Esophagus squamous epithelium (tissue), 5 donors: ENCODE data around the gene ANKRA2. TPM values are rescaled to one million over a fixed set of nuclear protein-coding genes. Genes with fewer than 3 reads are reported as not detected.

ENCODE experiments used
- DNase-seq: peaks from one replicate; lab custom pipeline; 2025; lab: John Stamatoyannopoulos, UW
- H3K27ac ChIP-seq, 4 donors: fragments of 200-600 bp; sonication (generic); one replicate each; pipeline ENCODE4 v1.5.1; 2016 to 2019; ENCODE audit warnings: mild to moderate bottlenecking in 1 of 4
- H3K27me3 ChIP-seq, 4 donors: fragments of 200-600 bp; sonication (generic); 1 replicate in 3 of 4; 2 replicates in 1 of 4; pipeline versions ENCODE4 v1.5.1 to v1.6.0; 2017 to 2021; ENCODE audit warnings: antibody characterized with exemption in 1 of 4
- H3K36me3 ChIP-seq, 3 donors: fragments of 200-600 bp; sonication (generic); one replicate each; pipeline ENCODE4 v1.5.1; 2016 to 2019
- H3K4me1 ChIP-seq, 3 donors: fragments of 200-600 bp; sonication (generic); one replicate each; pipeline ENCODE4 v1.5.1; 2017 to 2019
- H3K4me3 ChIP-seq, 4 donors: fragments of 200-600 bp; sonication (generic); 1 replicate in 3 of 4; 2 replicates in 1 of 4; pipeline ENCODE4 v1.5.1; 2016 to 2019; ENCODE audit warnings: mild to moderate bottlenecking in 2 of 4, moderate library complexity in 1 of 4
- H3K9me3 ChIP-seq, 3 donors: fragments of 200-600 bp; sonication (generic); one replicate each; pipeline ENCODE4 v1.5.1; 2016 to 2019
- CTCF ChIP-seq, 6 experiments: fragments of 450-650 bp in 4 of 6; fragments of 200-600 bp in 2 of 6; sonication (generic) in 2 of 6; IDR thresholded peaks; one replicate each; pipeline ENCODE4 v1.5.1; 2016 to 2019; ENCODE audit warnings: antibody characterized with exemption in 6 of 6, mild to moderate bottlenecking in 4 of 6, moderate library complexity in 4 of 6
- POLR2A ChIP-seq, 4 donors: fragments of 450-650 bp; IDR thresholded peaks; one replicate each; pipeline ENCODE4 v1.6.1; 2017; ENCODE audit warnings: antibody characterized with exemption in 4 of 4, mild to moderate bottlenecking in 4 of 4, moderate library complexity in 3 of 4
- WGBS, 2 donors: methylation state at CpG; one replicate each; pipeline ENCODE4 v1.1.5; 2018; 5-methylcytosine and 5-hydroxymethylcytosine counted together
- intact Hi-C: fragments of 100-400 bp; cut with DNase I; formaldehyde crosslinking; loops from one replicate; pipeline ENCODE4 v1.15.0; 2022
- total RNA-seq, 4 donors: library from RNA; depleted of rRNA; stranded (reverse); fragments of >200 nt; gene quantifications; one replicate each; pipeline ENCODE4 v1.1.0, GENCODE V29; 2016
- donor health status: DM: yes; HTN: yes; CAD: no.

Gene ANKRA2
- total RNA-seq, 4 donors from 2014 or later = 7.1 to 35.3 (median 15.2) TPM

- Histone ChIP-seq H3K36me3 (no peaks in the 10 kb centered on the region), H3K9me3 (no peaks in the 10 kb centered on the region), H3K4me3 (no peak overlapping the region), H3K27ac (no peak overlapping the region), H3K4me1 (peaks cover 0 to 4% (median 0%) of the 10 kb centered on the region in 3 donors), H3K27me3 (no peaks in the 10 kb centered on the region)
- no peak for DNase-seq
- WGBS, 2 donors = 42 to 51% methylated on average over 4 of the region's 4 CpGs
- TF ChIP-seq POLR2A (IDR thresholded peaks at IDR 0.05) (no peak), CTCF (IDR thresholded peaks at IDR 0.05) (no peak)
- intact Hi-C loops = loop anchor here (2.0 kb wide), 1 partner anchor 201 kb away; no protein-coding TSS in a partner anchor
Measured at GRCh38 chr5:73591698-73592501, 26.5 kb upstream of the ANKRA2 start.

GRCh38 chr5:73591102-73591695 lies 25.8 kb upstream of the ANKRA2 start:
- H3K4me1 ChIP-seq = peaks cover 0 to 4% (median 0%) of the 10 kb centered on the region in 3 donors
- no peaks in the 10 kb centered on the region for H3K36me3 ChIP-seq
- intact Hi-C loops = loop anchor here (2.0 kb wide), 1 partner anchor 202 kb away; no protein-coding TSS in a partner anchor
- TF ChIP-seq POLR2A (IDR thresholded peaks at IDR 0.05) (no peak), CTCF (IDR thresholded peaks at IDR 0.05) (peak; percentile 79 to 99 (median 90))
- H3K9me3 ChIP-seq = no peaks in the 10 kb centered on the region
- no peaks in the 10 kb centered on the region for H3K27me3 ChIP-seq
- DNase-seq = no peak
- 57 to 71% methylated on average over 4 of the region's 4 CpGs for WGBS, 2 donors
- H3K4me3 ChIP-seq = no peak overlapping the region
- no peak overlapping the region for H3K27ac ChIP-seq

- Histone ChIP-seq H3K4me3 (no peak overlapping the region), H3K4me1 (peaks cover 0 to 4% (median 0%) of the 10 kb centered on the region in 3 donors), H3K36me3 (peaks cover 0 to under 1% (median 0%) of the 10 kb centered on the region in 3 donors), H3K27ac (no peak overlapping the region), H3K27me3 (no peaks in the 10 kb centered on the region), H3K9me3 (no peaks in the 10 kb centered on the region)
- no peak for DNase-seq
- intact Hi-C loops = no loop called here
- TF ChIP-seq CTCF (IDR thresholded peaks at IDR 0.05) (no peak), POLR2A (IDR thresholded peaks at IDR 0.05) (no peak)
- WGBS, 2 donors = 25 to 38% methylated on average over 1 of the region's 1 CpG
Measured at GRCh38 chr5:73587923-73588322, 22.5 kb upstream of the ANKRA2 start.

GRCh38 chr5:73582285-73583145 lies 17.1 kb upstream of the ANKRA2 start:
- H3K9me3 ChIP-seq = no peaks in the 10 kb centered on the region

More at GRCh38 chr5:73582285-73583145, 17.1 kb upstream of the ANKRA2 start:
- no peak for DNase-seq
- Histone ChIP-seq H3K36me3 (peaks cover 0 to 54% (median 18%) of the 10 kb centered on the region in 3 donors), H3K4me3 (no peak overlapping the region), H3K27ac (no peak overlapping the region), H3K4me1 (no peaks in the 10 kb centered on the region), H3K27me3 (no peaks in the 10 kb centered on the region)
- no peak for TF ChIP-seq POLR2A (IDR thresholded peaks at IDR 0.05)
- no peak for TF ChIP-seq CTCF (IDR thresholded peaks at IDR 0.05)
- intact Hi-C loops = no loop called here
- WGBS, 2 donors = 63 to 64% methylated on average over 3 of the region's 3 CpGs
